ENCODE results near the gene IQCK. TPM values are rescaled to one million over a fixed set of nuclear protein-coding genes. Genes with fewer than 3 reads are reported as not detected.

The IQCK gene
- total and polyA plus RNA-seq, 2 donors (not counting 1 experiment from before 2014, with no cell fraction given), result 4.6 to 9.9 TPM

DNA sequence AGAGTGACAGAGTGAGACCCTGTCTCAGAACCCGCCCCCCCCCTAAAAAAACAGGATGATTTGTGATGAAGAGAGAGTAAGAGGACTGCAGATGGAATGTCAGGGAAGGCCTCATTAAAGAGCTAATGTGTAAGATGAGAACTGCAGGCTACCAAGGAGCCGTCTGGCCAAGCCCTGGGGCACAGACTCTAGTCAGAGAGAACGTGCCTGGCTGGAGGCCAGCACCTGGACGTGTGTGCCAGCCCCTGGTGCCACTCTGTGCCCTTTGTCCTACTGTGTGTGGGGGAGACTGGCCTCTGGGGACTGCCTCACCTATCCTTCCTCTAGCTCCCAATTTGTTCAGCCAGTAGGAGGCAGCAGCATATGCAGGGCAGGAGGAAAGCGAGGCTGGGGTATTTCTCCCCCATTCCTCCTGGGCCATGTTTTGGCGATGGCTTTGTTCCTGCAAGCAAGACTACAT, 37.2 kb upstream of the IQCK start:
- H3K4me1 ChIP-seq (ENCODE audit: control insufficient read depth, extremely low read depth, insufficient read depth, low read length), result no peaks in the 10 kb centered on the region
- no peak overlapping the region for H3K4me3 ChIP-seq (replicated peaks in 1 of 4; ENCODE audit: control extremely low read depth in 1 of 4, insufficient read depth in 1 of 4, low read depth in 3 of 4, low read length in 4 of 4)
- no peak for DNase-seq (ENCODE audit: low read depth in 2 of 2)
- no peak overlapping the region for H3K4me2 ChIP-seq (ENCODE audit: extremely low read depth, insufficient read depth, low read length)
- no peak overlapping the region for H3K27ac ChIP-seq (ENCODE audit: insufficient read depth, low read length)
- no peaks in the 10 kb centered on the region for H3K79me2 ChIP-seq (ENCODE audit: control insufficient read depth, insufficient read depth, low read length)
- H3K9ac ChIP-seq (ENCODE audit: insufficient read depth, low read length), result no peak overlapping the region
- no peaks in the 10 kb centered on the region for H4K20me1 ChIP-seq (ENCODE audit: control insufficient read depth, extremely low read depth, insufficient read depth, low read length)
- TF ChIP-seq EZH2 (IDR thresholded peaks at IDR 0.05; ENCODE audit: low read length, missing control alignments) (no peak), CTCF (conservative IDR thresholded peaks at IDR 0.05 in 1 of 2, IDR thresholded peaks at IDR 0.05 in 1 of 2; ENCODE audit: low read depth in 1 of 2, low read length in 2 of 2) (no peak)
- H3K27me3 ChIP-seq (ENCODE audit: control insufficient read depth, insufficient read depth, low read length), result no peaks in the 10 kb centered on the region
- no peak overlapping the region for H2AFZ ChIP-seq (ENCODE audit: low read length)
- H3K36me3 ChIP-seq (ENCODE audit: control insufficient read depth, insufficient read depth, low read length), result peaks cover 9% of the 10 kb centered on the region
- H3K9me3 ChIP-seq (ENCODE audit: control insufficient read depth, insufficient read depth, low read depth, low read length), result no peaks in the 10 kb centered on the region

GRCh38 chr16:19681637-19682036, 36.4 kb upstream of the IQCK start:
- Histone ChIP-seq H3K79me2 (ENCODE audit: control insufficient read depth, insufficient read depth, low read length) (no peaks in the 10 kb centered on the region), H3K4me1 (ENCODE audit: control insufficient read depth, extremely low read depth, insufficient read depth, low read length) (no peaks in the 10 kb centered on the region), H4K20me1 (ENCODE audit: control insufficient read depth, extremely low read depth, insufficient read depth, low read length) (no peaks in the 10 kb centered on the region), H3K4me3 (replicated peaks in 1 of 4; ENCODE audit: control extremely low read depth in 1 of 4, insufficient read depth in 1 of 4, low read depth in 3 of 4, low read length in 4 of 4) (no peak overlapping the region), H3K27me3 (ENCODE audit: control insufficient read depth, insufficient read depth, low read length) (no peaks in the 10 kb centered on the region), H3K4me2 (ENCODE audit: extremely low read depth, insufficient read depth, low read length) (no peak overlapping the region), H2AFZ (ENCODE audit: low read length) (no peak overlapping the region), H3K9me3 (ENCODE audit: control insufficient read depth, insufficient read depth, low read depth, low read length) (no peaks in the 10 kb centered on the region), H3K36me3 (ENCODE audit: control insufficient read depth, insufficient read depth, low read length) (peaks cover 9% of the 10 kb centered on the region), H3K27ac (ENCODE audit: insufficient read depth, low read length) (no peak overlapping the region), H3K9ac (ENCODE audit: insufficient read depth, low read length) (no peak overlapping the region)
- no peak for TF ChIP-seq EZH2 (IDR thresholded peaks at IDR 0.05; ENCODE audit: low read length, missing control alignments)
- no peak for TF ChIP-seq CTCF (conservative IDR thresholded peaks at IDR 0.05 in 1 of 2, IDR thresholded peaks at IDR 0.05 in 1 of 2; ENCODE audit: low read depth in 1 of 2, low read length in 2 of 2)
- no peak for DNase-seq (ENCODE audit: low read depth in 2 of 2)

GRCh38 chr16:19683453-19684236, 34.4 kb upstream of the IQCK start:
- no peaks in the 10 kb centered on the region for H3K27me3 ChIP-seq (ENCODE audit: control insufficient read depth, insufficient read depth, low read length)
- H2AFZ ChIP-seq (ENCODE audit: low read length), result no peak overlapping the region
- no peak for DNase-seq (ENCODE audit: low read depth in 2 of 2)
- H3K9me3 ChIP-seq (ENCODE audit: control insufficient read depth, insufficient read depth, low read depth, low read length), result no peaks in the 10 kb centered on the region
- no peak overlapping the region for H3K4me3 ChIP-seq (replicated peaks in 1 of 4; ENCODE audit: control extremely low read depth in 1 of 4, insufficient read depth in 1 of 4, low read depth in 3 of 4, low read length in 4 of 4)
- H3K79me2 ChIP-seq (ENCODE audit: control insufficient read depth, insufficient read depth, low read length), result no peaks in the 10 kb centered on the region
- H3K9ac ChIP-seq (ENCODE audit: insufficient read depth, low read length), result no peak overlapping the region
- no peaks in the 10 kb centered on the region for H4K20me1 ChIP-seq (ENCODE audit: control insufficient read depth, extremely low read depth, insufficient read depth, low read length)
- H3K36me3 ChIP-seq (ENCODE audit: control insufficient read depth, insufficient read depth, low read length), result peaks cover 10% of the 10 kb centered on the region
- H3K27ac ChIP-seq (ENCODE audit: insufficient read depth, low read length), result no peak overlapping the region
- TF ChIP-seq CTCF (conservative IDR thresholded peaks at IDR 0.05 in 1 of 2, IDR thresholded peaks at IDR 0.05 in 1 of 2; ENCODE audit: low read depth in 1 of 2, low read length in 2 of 2) (no peak), EZH2 (IDR thresholded peaks at IDR 0.05; ENCODE audit: low read length, missing control alignments) (no peak)
- H3K4me2 ChIP-seq (ENCODE audit: extremely low read depth, insufficient read depth, low read length), result no peak overlapping the region
- H3K4me1 ChIP-seq (ENCODE audit: control insufficient read depth, extremely low read depth, insufficient read depth, low read length), result no peaks in the 10 kb centered on the region

Measured in fibroblast of lung (primary cell).